Endothelial cell of coronary artery (primary cell): Measurements from ENCODE around the gene NTN5. TPM values are rescaled to one million over a fixed set of nuclear protein-coding genes. Genes with fewer than 3 reads are reported as not detected.

ENCODE experiments used
- total RNA-seq: library from RNA; depleted of rRNA; stranded (reverse); fragments of >200 nt; gene quantifications from 2 replicates; pipeline ENCODE4 v1.2.3, GENCODE V29; 2014

Gene NTN5
- total RNA-seq, result under 0.01 TPM in 1 of 2 replicates, not detected in the other

GRCh38 chr19:48672994-48673393, at the start of gene NTN5:
Gene NTN5 (minus strand): TSS chr19:48673017. CDS start chr19:48670986, 2,031 bp downstream.

GRCh38 chr19:48719263-48720171, 46.7 kb upstream of the NTN5 start, which contains the start of gene MAMSTR:
Gene MAMSTR (minus strand): TSS chr19:48719725. CDS start chr19:48719031, 694 bp downstream.

GRCh38 chr19:48695743-48696352, 23.0 kb upstream of the NTN5 start, which contains the start of gene FUT2:
Gene FUT2 (plus strand): TSS chr19:48695971. CDS start chr19:48702957, 6,986 bp downstream.

GRCh38 chr19:48646001-48646721, 26.7 kb downstream of the NTN5 start, which contains the start of gene CA11:
Gene CA11 (minus strand): TSS chr19:48646187. CDS start chr19:48645632, 555 bp downstream.

GRCh38 chr19:48636859-48637448, 35.9 kb downstream of the NTN5 start, which contains the start of gene DBP:
Gene DBP (minus strand): TSS chr19:48637379. CDS start chr19:48636994, 385 bp downstream.

GRCh38 chr19:48618916-48619691, 53.7 kb downstream of the NTN5 start, which contains the start of the genes RPL18 and SPHK2:
Gene RPL18 (minus strand): TSS chr19:48619178. CDS start chr19:48619143, 35 bp downstream.
Gene SPHK2 (plus strand): TSS chr19:48619506. CDS start chr19:48620515, 1,009 bp downstream.

GRCh38 chr19:48614436-48615230, 58.2 kb downstream of the NTN5 start, which contains the start of gene FAM83E:
Gene FAM83E (minus strand): TSS chr19:48615076. CDS start chr19:48613372, 1,704 bp downstream.

Other genes starting within 250 kb of the NTN5 start
- gene GRWD1, start 227.0 kb downstream of the NTN5 start, total RNA-seq, result 30.1 and 31.1 TPM in 2 replicates
- gene KCNJ14, start 217.4 kb downstream of the NTN5 start, total RNA-seq, result 0.36 and 0.75 TPM in 2 replicates
- gene CYTH2, start 203.6 kb downstream of the NTN5 start, total RNA-seq, result 58.9 and 69.9 TPM in 2 replicates
- gene LMTK3, start 161.2 kb downstream of the NTN5 start, total RNA-seq, result under 0.01 and 0.28 TPM in 2 replicates
- gene SULT2B1, start 120.8 kb downstream of the NTN5 start, total RNA-seq, result not detected in 2 replicates
- not detected in 2 replicates for gene SPACA4, start 66.3 kb downstream of the NTN5 start, total RNA-seq
- 0.56 and 0.90 TPM in 2 replicates for gene FAM83E, start 57.9 kb downstream of the NTN5 start, total RNA-seq
- gene RPL18, start 53.8 kb downstream of the NTN5 start, total RNA-seq, result 2,428 and 2,851 TPM in 2 replicates
- 4.6 and 5.0 TPM in 2 replicates for gene SPHK2, start 53.5 kb downstream of the NTN5 start, total RNA-seq
- gene DBP, start 35.6 kb downstream of the NTN5 start, total RNA-seq, result 0.81 and 1.6 TPM in 2 replicates
- gene CA11, start 26.8 kb downstream of the NTN5 start, total RNA-seq, result 1.3 and 1.7 TPM in 2 replicates
- not detected in 2 replicates for gene FUT2, start 23.0 kb upstream of the NTN5 start, total RNA-seq
- 0.09 and 0.38 TPM in 2 replicates for gene MAMSTR, start 46.7 kb upstream of the NTN5 start, total RNA-seq
- gene RASIP1, start 67.6 kb upstream of the NTN5 start, total RNA-seq, result 54.5 and 70.3 TPM in 2 replicates
- gene IZUMO1, start 73.9 kb upstream of the NTN5 start, total RNA-seq, result 0.27 and 0.38 TPM in 2 replicates
- gene FUT1, start 79.6 kb upstream of the NTN5 start, total RNA-seq, result 4.5 and 6.9 TPM in 2 replicates
- not detected in 2 replicates for gene FGF21, start 82.5 kb upstream of the NTN5 start, total RNA-seq
- 36.6 and 36.9 TPM in 2 replicates for gene BCAT2, start 138.0 kb upstream of the NTN5 start, total RNA-seq
- gene HSD17B14, start 163.5 kb upstream of the NTN5 start, total RNA-seq, result 4.6 and 4.9 TPM in 2 replicates
- 1.2 and 3.2 TPM in 2 replicates for gene PLEKHA4, start 195.6 kb upstream of the NTN5 start, total RNA-seq
- gene PPP1R15A, start 199.4 kb upstream of the NTN5 start, total RNA-seq, result 29.1 and 32.7 TPM in 2 replicates
- gene TULP2, start 225.7 kb upstream of the NTN5 start, total RNA-seq, result not detected in 2 replicates
- gene NUCB1, start 227.3 kb upstream of the NTN5 start, total RNA-seq, result 112 and 148 TPM in 2 replicates